CD4-positive, alpha-beta T cell treated with Interferon gamma for 1 hour (primary cell): ENCODE results near the gene CKLF.

Experiments used
- DNase-seq: peaks from one replicate; pipeline ENCODE4 v3.0.0-alpha.2; 2020

Gene CKLF

DNA sequence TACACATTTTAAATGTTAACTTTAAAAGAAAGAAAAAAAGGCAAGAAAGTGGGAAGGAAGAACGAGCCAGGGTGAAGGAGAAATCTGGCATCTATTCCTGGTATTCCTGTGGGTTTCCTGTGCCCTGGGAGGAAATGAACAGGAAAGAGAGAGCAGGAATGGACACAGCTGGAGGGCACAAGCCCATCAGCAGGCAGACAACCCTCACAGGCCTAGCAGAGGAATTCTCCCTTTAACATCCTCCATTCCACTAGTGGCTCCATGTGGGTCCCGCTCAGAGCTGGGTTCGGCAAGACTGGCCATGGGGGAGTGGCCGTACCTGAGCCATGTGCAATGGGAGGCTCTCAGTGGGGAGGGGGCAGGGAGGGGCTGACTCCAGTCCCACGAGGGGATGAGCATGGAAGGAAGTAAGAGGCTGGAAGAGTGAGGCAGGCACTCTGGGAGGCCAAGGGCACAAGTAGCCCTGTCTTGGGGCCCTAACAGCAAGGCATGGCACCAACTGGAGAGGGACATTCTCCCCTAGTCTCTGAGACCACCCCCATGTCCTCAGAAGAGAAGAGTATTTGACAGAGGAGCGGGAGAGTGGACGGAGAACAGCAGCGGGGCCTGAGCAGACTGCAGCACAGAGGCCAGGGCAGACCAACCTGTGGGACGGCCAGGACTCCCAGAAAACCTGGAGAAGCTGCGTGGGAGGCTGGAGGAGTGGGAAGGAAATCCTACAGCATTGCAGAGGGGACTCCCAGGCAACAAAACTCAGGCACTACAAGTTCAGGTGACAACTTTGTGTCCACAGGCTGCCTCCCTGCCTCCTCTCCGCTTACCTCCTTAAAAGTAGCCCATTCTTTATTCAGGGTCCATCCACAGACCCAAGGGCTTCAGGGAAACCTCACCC, 32.6 kb upstream of the CKLF start:
- no peak for DNase-seq

DNA sequence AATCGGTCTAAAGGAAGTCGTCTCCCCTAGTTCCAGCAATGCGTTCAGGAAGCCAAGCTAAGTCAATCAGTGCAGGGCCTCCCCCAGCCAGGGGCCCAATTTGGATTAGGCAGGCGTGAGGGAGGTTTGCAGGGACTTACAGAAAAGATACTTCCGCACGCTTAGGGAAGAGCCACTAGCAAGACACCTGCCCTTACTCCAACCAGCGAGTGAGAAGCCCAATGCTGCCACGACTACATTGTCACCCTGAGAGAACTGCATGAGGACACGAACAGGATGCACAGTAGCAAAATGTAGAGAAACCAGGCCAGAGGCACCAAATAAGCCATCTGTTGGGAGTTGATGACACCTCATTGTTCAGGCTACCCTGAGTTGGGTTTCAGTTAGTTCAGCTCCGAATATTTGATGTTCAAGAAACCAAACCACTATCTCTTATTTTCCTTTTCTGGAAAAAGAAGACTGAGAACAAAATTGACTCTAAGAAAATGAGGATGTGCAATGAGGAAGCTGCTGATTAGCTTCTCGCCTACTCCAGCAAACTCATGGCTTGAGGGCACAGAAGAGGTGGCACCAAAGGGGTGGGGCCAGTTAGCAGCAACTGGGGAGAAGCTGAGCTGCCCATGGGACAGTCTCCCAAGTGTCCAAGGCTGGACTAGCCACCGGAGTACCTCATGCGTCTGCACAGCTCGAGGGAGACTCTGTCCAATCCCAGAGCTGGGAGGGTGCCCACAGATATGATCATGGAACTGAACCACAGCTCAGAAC, 31.8 kb upstream of the CKLF start:
- DNase-seq: peak; percentile 56

DNA sequence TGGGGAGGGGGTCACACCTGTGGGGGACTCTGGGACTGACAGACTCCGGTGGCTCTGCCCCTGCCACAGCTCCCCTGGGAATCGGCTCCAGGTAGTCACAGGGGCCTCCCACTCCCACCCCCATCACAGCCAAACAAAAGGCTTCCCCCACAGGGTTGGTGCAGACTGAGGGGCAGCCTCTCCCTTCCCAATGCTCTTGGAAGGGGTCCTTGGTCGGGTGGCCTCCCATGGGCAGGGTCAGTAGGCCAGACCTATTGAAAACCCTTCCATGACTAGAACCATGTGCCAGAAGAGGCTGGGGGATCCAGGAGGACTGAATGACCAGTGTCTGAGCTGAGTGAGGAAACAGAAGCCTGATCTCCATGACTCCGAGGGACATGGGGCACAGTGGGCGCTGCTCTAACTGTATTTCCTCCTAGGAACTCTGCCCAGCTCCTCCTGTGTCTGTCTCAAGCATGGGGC, 31.1 kb upstream of the CKLF start:
- no peak for DNase-seq

DNA sequence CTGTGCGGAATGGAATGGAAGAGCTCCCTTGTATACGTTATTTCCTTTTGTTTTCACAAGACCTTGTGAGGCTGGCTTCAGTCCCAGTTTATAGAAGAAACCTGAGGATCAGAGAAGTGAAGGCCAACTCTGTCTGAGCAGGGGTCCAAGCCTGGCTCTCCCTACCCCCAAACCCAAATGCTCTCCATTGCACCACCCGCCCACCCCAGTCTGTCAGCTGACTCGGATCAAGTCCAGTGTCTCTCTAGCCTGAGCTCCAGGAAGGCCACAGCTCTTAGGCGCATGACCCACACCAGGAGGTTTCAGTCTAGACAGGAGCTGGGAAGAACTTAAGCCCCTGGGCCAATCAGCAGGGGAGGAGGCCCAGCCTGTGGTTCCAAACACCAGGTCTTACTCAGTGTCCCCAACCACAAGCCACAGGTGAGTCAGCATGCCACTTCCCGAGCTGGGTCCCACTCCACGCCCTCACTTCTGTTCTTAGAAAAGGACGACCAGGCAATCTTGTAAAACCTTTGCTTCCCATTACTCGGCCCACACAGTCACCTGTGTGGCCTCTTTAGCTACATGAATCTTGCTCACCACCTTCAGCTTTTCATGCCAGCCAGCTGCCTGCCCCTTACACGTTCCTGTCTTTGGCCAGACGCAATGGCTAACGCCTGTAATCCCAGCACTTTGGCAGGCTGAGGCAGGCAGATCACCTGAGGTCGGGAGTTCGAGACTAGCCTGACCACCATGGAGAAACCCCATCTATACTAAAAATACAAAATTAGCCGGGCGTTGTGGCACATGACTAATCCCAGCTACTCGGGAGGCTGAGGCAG, 30.2 kb upstream of the CKLF start:
- peak; percentile 78 for DNase-seq

DNA sequence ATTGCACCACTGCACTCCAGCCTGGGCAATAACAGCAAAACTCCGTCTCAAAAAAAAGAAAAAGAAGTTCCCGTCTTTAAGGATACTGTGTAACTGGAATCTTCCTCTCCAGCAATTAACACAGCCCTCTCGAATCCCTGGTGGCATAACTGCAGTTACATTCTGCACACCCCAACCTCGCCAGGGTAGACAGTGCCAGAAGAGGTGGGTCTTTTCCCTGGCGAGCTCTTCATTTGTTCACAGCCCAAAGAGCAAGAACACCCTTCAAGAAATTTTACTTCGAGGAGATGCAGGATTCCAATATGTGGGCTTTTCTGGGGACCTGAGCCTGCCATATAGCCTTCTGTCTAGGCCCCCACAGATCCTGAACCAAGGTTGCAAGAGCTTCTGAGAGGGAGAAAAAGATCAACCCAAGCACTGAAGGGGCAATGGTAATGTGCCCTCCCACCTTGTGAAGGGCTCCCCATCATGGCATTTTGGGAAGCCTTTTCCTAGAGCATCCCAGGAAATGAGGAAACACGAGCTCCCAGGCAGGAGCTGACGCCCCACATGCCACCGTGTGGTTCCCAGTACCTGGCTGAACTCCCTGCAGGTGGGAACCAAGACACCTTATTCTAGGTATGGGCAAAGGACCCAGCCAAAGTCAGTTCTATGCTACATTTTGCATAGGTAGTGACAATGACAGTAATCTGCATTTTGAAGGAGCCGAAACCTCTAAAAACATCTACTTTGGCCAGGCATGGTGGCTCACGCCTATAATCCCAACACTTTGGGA, 29.4 kb upstream of the CKLF start:
- no peak for DNase-seq

DNA sequence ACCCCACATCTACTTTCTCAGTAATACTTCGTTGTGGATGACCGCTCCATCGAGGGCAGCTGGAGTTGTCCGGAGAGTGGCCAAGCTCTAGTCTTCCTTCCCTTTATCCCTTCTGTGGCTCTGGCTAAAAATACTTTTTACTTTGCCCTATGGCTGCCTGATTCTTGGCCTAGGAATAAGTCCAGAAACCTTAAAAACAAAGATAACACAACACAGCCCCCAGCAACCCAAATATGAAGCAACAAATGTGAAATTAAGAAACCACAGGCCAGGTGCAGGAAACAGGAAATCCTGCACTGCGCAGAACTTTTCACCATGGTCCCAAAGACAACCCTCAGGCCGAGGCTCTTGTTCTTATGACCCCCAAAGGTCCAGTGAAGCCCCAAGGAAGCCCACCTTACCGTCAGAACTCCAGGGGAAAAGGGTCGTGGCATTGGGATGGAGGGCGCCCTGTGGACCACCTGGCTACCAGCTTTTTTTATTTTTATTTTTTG, 28.5 kb upstream of the CKLF start:
- peak; percentile 51 for DNase-seq

DNA sequence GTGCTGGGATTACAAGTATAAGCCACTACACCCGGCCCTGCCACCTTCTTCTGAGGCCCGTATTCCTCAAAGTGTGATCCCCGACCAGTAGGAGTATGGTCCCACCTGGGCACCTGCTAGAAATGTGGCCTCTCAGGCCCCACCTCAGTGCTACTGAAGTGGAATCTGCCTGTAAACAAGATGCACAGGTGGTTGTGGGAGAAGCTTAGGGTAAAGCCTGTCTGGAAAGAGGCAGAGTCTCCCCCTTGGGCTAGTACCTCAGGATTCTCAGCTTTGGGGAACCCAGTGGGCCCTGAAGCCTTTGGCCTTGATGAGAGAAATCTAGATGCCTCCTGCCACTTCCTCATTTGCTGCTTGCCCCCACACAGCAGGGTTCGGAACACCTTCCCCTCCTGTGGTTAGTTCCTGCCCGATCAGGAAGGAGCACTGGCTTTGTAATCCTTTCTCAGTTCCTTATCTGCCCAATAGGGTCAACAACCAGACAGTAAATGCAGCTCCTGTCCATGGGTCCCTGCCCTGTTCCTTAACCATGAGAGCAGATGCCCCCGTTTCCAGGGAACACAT, 27.7 kb upstream of the CKLF start:
- peak; percentile 83 for DNase-seq

DNA sequence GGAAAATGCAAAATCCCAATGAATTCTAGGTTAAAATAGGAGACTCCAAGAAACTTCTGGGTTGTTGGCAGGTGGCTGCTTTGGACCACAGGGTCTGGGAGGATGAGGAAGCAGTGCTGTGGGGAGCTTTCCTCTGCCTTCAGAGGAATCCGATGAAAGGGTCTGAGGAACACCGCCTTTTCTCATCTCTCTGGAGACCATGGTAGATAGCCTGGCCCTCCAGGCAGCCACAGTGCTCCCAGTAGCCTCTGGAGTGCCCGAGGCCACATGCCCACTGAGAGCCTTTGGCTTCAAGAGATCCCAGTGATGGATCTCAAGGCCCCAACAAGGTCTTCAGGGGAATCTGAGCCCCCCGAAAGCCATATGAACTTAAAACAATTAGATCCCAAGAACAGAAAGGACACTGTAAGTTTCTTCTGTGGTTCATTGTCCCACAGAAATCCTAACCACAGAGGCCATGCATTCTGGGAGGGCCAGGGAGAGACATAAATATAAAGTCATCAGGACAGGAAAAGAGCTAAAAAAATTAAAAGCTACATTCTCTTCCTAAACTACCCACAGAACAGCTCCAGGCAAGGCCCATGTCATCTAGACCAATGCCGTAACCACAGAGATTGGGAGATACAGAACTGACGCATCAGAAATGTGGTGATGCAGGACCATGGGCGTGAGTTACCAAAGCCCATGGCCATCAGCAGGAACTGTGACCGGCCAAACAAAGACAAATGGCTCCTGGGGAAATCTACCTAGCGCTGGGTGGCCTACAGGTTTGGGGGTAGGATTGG, 26.8 kb upstream of the CKLF start:
- peak; percentile 52 for DNase-seq

DNA sequence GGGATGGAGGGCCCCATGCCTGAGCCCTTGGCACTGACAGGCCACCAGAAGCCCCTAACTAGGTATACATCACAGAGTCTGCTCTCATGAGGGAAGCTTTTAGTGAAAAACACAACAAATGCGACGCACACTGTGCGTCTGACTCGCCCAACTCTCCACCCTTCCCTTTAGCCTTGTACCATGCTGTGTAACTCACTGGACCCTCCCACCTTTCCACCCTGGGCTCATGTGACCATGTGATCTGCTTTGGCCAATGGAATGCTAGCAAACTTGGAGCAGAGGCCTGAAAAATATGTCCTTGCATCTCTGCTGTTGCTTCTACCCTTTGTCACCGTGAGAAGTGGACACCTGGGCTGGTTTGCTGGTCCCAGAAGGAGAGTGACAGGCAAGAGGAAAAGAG, 24.1 kb upstream of the CKLF start:
- DNase-seq: no peak

DNA sequence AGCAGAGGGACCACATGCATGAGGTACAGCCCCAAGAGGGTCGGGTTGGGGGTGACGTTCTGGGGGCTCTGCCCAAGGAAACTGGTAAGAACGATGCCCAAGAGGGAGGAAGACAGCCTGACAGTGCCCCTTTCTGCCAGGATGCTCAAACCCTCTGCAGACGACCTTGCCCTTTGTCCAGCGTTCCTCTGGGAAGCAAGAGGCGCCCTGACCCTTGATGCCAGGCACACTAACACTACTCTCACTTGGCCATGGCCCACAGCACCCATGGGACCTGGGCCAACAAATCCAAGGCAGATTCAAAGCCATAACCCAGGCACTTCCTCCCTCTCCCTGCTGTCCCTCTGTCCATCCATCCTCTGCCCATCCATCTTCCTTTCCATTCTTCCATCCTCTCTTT, 22.9 kb upstream of the CKLF start:
- no peak for DNase-seq

DNA sequence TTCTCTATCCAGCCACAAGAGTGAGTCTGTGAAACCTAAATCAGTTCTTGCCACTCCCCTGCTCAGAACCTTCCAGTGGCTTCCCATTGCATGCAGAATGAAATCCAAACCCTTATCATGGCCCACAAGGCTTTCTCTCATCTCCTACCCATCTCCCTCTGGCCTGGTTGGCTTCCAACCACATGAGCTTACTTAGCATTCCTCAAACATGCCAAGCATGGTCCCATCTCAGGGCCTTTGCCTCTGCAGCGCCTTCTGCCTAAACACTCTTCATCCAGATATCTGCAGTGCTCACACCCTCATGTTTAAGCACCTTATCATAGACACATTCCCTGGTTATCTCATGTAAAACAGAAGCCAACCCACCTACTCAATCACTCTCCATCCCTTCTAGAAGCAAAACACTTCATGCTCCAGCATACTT, 18.0 kb upstream of the CKLF start:
- DNase-seq: no peak

DNA sequence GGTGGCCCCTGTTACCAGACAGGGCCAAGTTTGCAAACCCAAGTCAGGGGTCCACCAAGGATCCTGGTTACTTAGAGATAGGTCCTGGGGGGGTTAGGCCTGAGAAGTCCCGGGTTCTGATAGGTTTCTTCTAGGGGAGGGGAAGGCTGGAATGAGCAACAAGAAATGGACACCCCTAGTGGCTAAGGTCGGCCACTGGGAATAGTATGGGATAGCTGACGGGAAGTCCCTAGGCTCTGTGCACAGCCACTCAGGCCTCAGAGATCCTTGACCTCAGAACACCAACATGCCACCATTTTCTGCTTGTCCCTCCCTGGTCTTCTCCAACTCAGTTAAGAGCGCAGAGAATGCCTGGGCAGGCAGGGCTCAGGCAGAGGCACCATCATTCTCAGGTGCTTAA, 15.9 kb upstream of the CKLF start:
- no peak for DNase-seq

DNA sequence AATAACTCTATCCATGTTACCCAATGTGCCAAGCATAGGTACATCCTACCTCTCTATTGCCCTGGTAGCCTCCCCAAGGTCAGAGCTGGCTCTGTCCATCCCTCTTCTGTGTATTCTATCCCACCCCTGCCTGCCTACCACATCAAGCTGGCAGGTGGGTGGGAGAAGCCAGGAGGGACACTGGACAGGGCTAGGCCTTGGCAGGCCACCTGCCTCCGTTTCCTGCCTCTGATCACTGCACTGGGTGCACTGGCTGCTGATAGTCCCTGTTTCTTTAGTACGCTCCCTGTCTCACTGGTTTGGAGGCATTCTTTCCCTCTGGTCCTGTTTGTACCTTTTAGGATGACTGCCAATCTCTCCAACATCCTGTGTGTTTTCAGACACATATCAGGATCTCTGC, 15.1 kb upstream of the CKLF start:
- no peak for DNase-seq

DNA sequence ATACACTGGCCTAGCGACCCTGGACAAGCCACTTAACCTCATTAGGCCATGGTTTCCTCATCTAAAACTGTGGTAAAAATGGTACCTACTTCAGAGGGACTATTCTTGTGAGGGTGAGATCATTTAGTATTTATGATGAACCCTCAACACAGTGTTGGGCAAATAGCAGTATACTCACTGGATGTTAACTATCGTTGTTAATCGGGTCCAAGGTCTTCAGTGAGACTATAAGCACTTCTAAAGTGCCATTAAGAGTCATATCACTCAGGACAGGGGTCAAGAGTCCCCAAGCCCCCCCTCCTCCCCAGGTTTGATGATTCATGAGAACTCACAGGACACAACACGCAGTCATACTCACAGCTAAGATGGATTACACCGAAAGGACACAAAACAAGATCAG, 13.5 kb upstream of the CKLF start:
- DNase-seq: no peak

DNA sequence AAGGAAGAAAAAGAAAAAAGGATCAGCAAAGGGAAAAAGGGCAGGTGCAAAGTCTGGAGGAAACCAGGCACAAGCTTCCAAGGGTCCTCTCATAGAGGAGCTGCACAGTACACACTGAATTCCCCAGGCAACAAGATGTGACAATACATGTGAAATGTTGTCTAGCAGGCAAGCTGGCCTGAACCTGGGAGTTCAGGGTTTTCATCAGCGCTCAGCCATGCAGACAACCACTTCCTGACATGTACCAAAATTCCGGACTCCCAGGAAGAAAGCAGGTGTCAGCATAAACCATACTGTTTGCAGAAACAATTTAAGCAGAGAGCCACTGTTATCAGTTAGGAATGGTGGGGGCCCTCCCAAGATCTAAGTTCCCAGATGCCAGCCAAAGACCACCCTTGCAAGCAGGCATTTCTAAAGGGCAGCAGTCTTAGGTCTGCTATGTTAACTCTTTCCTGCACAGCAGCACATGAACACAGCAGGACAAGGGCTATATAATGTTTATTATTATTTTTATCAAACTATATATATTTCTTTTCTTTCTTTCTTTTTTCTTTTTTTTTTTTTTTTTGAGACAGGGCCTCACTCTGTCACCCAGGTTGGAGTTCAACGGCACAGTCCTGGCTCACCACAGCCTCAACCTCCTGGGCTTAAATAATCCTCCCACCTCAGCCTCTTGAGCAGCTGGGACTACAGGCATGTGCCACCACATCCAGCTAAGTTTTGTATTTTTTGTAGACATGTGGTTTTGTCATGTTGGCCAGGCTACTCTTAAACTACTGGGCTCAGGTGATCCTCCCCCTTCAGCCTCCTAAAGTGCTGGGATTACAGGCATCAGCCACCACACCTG, 12.5 kb upstream of the CKLF start:
- no peak for DNase-seq

DNA sequence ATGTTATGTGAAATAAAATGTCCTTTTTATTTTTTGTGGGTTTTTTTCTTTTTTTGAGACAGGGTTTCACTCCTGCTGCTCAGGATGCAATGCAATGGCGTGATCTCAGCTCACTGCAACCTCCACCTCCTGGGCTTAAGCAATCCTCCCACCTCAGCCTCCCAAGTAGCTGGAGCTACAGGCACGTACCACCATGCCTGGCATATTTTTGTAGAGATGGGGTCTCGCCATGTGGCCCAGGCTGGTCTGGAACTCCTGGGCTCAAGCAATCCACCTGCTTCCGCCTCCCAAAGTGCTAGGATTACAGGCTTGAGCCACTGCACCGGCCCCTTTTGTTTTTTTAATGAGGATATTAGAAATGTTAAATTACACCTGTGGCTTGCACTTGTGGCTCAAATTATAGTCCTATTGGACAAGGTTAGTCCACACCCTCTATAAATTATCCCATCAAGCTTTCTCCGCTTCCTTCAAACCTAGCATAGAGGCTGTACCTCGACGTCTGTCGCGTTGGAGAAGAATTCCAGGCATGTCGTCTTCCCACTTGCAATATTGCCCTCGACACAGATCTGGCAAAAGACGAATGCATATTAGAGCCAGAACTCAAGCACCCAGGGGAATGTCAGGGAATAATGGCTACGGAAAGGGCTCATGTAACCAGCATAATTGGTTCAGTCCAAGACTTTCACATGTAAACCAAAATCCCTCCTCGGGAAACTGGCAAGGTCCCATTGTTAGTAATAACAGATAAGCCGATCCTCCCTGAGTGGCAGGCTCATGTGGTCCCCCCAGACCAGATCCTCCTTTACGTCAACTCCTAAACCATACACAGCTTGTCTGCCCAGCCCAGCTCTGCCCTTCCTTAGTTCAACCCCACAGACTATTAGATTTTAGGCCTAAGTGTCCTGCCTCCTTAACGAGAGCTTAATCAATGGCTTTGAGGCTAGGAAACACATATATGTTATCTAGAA, 10.7 kb upstream of the CKLF start:
- DNase-seq: no peak

DNA sequence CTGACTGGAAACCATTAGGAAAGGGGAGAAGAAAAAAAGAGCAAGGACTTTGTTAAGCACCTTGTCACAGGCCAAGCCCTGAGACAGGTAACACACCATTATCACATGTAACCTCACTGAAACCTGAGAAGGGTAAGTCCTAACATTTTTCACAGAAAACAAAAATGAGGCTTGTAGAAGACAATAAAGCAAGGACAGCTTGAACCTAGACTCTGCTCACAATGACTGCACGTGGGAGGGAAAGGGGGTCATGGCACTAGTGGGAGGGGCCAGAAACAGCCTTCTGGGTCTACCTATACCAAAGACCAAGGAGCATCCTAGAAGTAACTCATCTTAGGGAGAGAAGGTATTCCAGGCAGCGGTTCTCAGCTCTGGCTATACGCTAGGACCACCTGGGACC, 10.0 kb upstream of the CKLF start:
- no peak for DNase-seq

DNA sequence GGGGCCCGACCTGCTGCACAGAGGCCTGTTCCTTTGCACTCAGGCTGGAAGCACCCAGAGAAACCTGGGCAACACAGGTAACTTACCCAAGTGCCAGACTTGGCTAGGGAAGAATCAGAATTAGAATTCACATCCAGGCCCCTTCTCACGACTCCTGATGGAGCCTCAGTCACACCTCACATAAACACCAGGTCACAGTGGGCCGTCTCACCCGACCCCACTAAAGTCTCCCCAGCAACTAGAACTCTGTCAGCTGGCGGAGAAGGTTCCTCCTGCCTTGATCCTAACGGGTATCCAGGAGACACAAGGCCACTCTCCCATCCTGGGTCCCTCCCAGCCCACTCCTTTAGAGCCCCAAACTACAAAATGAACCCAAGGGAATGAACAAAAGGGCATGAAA, 8.8 kb upstream of the CKLF start:
- DNase-seq: no peak
